GM21367 (cell line): ENCODE results near the gene ZNF431.
"Not testable (repeated sequence)": the region's sequence is repeated elsewhere in the genome, so short reads cannot be mapped to it uniquely, and the experiment has no call there.

ENCODE experiments used
- ATAC-seq: cut with Tn5 transposase; IDR thresholded peaks from one replicate; pipeline ENCODE4 v1.9.1; 2021; ENCODE audit not compliant: unreplicated experiment

ZNF431 gene

GRCh38 chr19:21141787-21142464 lies at the start of gene ZNF431:
Gene ZNF431, plus strand, starts transcription at chr19:21142040. Its CDS starts 144 bp downstream, at chr19:21142184.
- peak; percentile 98 for ATAC-seq

DNA sequence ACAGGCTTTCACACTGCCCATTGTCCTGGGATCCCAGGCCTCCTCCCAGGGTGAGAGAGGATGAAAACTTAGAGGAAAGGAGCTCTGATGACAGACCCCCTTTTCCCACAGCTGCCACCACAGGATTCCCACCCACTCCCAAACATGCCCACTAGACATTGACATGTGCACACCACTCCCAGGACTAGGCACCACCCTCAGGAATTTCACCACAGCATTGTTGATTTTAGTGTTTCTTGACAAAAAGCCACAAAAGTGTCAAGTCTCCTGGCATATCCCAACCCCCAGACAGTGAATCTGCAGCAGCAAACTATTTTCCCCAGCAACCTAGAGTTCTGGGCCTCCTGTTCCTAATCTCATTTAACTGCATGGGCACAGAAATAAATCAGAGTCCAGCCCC lies 49.7 kb upstream of the ZNF431 start:
- no peak for ATAC-seq

- ATAC-seq = no peak
These were observed 47.4 kb upstream of the ZNF431 start for GRCh38 chr19:21094347-21095025.

DNA sequence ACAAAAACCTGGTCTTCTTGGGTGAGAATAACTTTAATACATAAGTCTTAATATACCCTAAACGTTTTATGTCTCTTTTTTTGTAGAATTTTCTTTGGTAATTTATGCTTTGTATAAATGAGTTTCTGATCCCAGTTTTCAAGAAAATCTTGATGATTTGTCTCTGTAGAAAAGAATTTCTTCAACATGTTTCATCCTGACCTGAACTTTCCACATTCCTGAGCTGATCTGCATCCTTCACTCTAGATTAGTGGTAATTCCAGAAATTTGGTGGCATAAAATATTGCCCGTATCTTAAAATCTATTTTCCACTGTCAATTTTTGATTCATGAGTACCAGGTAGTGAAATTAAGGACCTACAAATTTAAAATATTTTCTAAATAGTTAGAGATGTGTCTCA lies 43.5 kb upstream of the ZNF431 start:
- ATAC-seq = no peak

DNA sequence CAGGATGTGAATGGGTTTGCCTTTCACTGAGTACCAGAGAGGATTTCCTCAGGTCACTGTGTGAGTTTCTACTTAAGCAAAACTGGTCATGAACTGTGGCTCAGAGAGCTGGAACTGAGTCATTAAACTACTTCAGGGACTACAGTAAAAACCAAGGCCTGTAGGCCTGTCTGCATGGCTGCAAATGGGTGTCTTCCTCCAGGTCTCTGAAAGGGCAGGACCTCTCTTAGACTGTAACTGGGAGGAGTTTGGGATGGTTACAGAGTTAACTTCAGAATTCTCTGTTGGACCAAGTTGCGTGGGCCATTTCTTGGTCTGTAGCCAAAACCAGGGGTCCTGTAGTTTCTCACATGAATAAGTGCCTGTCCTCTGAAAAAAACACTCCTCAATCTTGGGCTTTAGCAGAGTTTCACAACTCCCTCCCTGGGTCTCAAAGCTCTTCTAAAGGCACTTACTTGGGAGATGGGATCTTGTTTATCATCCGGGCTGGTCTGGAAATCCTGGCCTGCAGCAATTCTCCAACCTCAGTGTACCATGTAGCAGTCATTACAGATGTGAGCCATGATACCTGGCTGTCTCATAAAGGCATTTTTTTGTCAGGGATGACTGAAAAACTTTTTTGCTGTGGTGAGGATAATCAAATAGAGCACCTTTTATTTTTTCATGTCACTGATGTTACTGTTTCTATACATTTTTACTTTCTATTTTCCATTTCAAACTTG lies 40.2 kb upstream of the ZNF431 start:
- ATAC-seq = no peak

GRCh38 chr19:21109116-21109515 lies 32.7 kb upstream of the ZNF431 start:
- no peak for ATAC-seq

DNA sequence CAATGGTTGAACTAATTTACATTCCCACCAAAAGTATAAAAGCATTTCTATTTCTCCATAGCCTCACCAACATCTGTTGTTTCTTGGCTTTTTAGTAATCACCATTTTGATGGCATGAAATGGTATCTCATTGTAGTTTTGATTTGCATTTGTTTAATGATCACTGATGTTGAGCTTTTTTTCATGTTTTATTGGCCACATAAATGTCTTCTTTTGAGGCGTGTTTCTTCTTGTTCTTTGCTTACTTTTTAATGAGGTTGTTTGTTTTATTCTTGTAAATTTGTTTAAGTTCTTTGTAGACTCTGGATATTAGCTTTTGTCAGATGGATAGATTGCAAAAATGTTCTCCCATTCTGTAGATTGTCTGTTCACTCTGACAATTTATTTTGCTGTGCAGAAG lies 31.7 kb upstream of the ZNF431 start:
- no peak for ATAC-seq

GRCh38 chr19:21115430-21115829 lies 26.4 kb upstream of the ZNF431 start:
- ATAC-seq = no peak

- ATAC-seq = no peak
These were observed 24.6 kb upstream of the ZNF431 start for GRCh38 chr19:21117041-21117907.

GRCh38 chr19:21126078-21126477 lies 15.8 kb upstream of the ZNF431 start:
- ATAC-seq = no peak

DNA sequence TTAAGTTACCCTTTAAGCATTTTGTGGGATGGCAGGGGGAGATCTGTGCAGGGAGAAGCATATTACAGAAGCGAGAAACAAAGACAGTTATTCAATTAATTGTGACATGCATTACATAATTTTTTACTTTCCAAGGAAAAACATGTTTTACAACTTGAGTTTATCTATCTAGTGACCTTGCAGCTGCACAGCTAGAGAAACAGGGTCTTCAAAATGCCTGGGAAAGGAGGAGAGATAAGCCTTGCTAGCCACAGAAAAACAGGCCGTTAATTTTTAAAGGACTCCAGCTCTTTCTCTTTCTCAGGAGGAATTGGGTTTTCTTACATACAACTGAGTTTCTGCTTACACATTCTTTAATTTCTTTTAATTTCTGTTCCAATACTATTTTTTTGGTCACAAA lies 14.8 kb upstream of the ZNF431 start:
- no peak for ATAC-seq

DNA sequence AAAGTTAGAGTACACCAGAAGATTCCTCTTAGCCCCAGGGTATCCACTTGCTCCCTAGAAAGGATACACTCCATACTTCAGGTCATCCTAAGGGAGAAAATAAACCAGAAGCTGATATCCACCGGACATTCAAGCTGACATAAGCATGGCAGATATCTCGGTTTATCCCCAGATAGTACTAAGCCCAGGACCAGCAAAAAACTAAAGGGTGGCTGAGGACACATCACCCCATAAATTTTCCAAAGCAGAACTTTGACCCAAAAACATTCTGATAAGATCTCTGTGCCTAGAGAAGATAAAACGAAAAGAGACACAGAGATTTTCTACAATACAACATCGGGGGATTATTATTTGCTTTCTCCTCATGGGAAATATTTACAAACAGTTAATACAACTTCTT lies 13.9 kb upstream of the ZNF431 start:
- ATAC-seq = no peak

DNA sequence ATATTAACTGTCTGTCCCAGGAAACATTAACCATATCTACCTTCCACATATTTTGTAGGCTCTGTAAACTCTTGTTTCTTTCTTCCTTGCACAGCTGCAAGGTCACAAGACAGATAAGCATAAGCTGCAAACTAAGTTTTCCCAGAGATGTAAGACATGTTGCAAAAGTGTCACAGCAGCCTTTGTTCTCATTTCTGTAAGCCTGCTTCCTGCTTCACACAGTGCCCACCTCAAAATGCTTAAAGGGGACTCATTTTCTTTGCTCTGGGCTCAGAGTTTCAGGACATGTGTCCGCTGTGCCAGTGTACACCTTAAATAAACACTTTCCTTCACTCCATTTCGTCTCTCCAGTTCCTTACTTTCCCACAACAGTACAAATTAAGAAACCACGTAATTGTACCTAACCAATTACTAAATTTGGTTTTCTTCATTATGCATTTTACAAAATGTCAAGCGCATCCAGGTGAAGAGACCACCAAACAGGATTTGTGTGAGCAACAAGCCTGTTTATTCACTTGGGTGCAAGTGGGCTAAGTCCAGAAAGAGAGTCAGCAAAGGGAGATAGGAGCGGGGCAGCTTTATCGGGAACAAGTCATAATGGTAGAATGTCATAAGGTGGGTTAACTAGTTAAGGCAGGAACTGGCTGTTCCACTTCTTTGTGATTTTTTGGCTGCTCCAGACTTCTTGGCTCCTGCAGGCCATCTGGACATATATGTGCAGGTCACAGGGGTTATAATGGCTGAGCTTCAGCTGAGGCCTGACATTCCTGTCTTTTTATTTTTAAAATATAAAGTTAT lies 12.7 kb upstream of the ZNF431 start:
- no peak for ATAC-seq

DNA sequence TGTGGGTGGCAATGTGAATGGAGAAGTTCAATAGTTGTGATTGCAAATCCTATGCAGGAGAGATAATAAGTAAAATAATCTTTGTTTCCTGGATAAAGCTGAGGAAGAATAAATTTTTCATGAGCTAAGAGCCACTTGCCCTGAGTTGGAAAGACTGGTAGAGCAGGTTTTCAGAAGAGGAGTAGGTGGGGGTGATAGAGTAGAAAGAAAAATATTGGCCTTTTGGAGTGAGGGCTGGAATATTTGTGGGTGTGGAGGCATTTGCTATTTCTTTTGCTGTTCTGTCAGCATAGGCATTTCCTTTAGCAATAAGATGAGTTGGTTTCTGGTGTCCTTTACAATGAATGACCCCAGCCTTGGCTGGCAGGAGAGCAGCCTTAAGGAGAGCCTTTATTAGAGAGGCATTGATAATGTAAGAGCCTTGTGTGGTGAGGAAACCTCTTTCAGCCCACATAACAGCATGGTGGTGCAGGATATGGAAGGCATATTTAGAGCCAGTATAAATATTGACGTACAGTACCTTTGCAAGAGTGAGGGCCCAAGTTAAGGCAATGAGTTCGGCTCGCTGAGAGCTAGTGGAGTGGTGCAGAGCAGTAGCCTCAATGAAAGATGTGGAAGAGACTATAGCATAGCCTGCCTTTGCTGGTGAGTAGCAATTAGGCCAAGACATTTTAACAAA lies 11.6 kb upstream of the ZNF431 start:
- no peak for ATAC-seq

DNA sequence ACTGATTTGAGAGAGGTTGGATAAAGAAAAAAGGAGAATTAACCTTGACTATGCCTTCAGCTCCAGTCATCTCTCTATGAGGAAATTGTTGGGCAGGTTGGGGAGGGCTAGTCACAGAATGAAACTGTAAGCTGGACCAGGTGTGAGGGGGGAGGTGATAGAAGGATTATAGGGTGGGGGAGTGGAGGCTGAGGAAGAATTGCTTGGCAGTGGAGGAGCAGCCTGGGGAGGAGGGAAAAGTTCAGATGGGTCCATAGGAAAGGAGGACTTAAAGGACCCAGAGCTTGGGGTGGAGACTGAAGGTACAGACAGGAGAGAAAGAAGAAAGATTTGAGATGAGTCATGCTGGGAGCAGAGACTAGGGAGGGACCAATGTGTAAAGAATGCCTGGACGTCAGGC lies 8.2 kb upstream of the ZNF431 start:
- no peak for ATAC-seq

DNA sequence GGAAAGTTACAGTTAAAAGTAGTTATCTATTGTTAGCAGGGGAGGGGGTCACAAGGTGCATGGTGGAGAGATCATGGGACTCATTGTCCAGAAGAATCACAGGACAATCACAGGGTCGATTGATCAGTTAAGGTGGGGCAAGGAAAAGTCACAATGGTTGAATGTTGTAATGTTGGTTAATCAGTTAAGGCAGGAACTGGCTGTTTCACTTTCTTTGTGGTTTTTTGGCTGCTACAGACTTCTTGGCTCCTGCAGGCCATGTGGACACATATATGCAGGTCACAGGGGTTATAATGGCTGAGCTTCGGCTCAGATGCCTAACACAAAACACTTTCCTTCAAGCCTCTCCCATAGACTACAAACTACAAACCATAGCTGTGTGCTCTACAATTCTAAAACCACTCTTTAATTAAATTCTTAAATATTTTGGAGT lies 6.9 kb upstream of the ZNF431 start:
- ATAC-seq = no peak

GRCh38 chr19:21135433-21135832 lies 6.4 kb upstream of the ZNF431 start:
- no peak for ATAC-seq

DNA sequence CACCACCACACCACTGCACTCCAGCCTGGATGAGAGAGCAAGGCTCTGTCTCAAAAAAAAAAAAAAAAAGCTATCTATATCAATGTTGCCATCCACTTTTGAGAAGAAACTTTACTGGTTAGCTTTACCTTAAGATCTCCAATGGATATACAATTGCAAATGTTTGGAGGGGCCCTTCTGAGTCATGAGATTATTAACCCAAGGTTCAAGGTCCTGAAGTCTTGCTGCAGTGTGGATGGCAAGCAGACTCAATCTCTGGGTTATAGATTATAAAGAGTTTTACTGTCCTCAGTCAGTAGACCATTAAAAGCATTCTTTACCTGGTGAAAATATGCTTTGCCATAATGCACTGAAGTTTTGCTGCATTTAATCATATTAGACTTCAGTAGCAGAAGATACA lies 3.7 kb upstream of the ZNF431 start:
- no peak for ATAC-seq

DNA sequence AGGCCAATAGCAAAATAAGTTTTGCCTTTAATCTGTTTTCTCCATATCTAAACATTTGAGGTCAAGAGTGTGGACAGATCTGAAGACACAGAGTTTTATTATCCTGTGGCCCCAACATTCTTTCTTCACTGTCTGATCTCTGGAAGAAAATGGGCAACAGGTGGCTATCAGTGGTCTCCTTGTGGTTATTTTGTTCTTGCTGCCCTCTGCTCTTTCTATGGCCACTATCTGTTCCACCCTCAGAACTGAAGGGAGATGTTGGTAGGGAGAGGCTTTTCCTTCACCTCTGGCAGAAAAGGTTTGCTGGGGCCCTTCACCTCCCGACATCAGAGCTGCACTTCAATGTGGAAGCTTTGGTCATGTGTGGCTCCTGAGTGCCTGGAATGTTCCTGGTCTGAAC lies 834 bp upstream of the ZNF431 start:
- not testable (repeated sequence) for ATAC-seq

GRCh38 chr19:21143428-21143827 lies 1.6 kb downstream of the ZNF431 start:
- ATAC-seq = no peak
